Measurements from ENCODE around the gene PSD.

Gene PSD

GRCh38 chr10:102403115-102403514, 15.5 kb downstream of the PSD start:
- Histone ChIP-seq H3K4me2 (ENCODE audit: low read length) (no peak overlapping the region), H3K27ac (ENCODE audit: low read depth, low read length) (no peak overlapping the region), H3K4me1 (ENCODE audit: control insufficient read depth, low read length) (peaks cover 19% of the 10 kb centered on the region), H3K9me3 (ENCODE audit: control insufficient read depth, insufficient read depth, low read length) (no peaks in the 10 kb centered on the region), H3K4me3 (ENCODE audit: low read length) (no peak overlapping the region), H4K20me1 (ENCODE audit: control insufficient read depth, insufficient read depth, low read depth, low read length) (0 out of 2 replicates have a peak, but pooled peaks cover 4% of the 10 kb centered on the region), H3K36me3 (ENCODE audit: control insufficient read depth, low read length) (peaks cover 3% of the 10 kb centered on the region; the same call in 1 of the 2 replicates), H3K79me2 (ENCODE audit: control insufficient read depth, low read length) (no peaks in the 10 kb centered on the region), H3F3A (ENCODE audit: control insufficient read depth, insufficient read depth) (no peaks in the 10 kb centered on the region), H3K9me2 (replicated peaks; ENCODE audit: control insufficient read depth, low read length) (no peaks in the 10 kb centered on the region), H3K27me3 (ENCODE audit: control insufficient read depth, low read length) (peaks cover 11% of the 10 kb centered on the region)
- no peak for TF ChIP-seq CTCF (IDR thresholded peaks at IDR 0.05; ENCODE audit: low read depth, low read length, poor library complexity, severe bottlenecking)

GRCh38 chr10:102402512-102402896, 16.1 kb downstream of the PSD start:
- TF ChIP-seq EZH2phosphoT487 (IDR thresholded peaks at IDR 0.05; ENCODE audit: borderline replicate concordance, low read length): no peak
- TF ChIP-seq CTCF (IDR thresholded peaks at IDR 0.05; ENCODE audit: low read depth, low read length, poor library complexity, severe bottlenecking): no peak
- Histone ChIP-seq H3K4me1 (ENCODE audit: control insufficient read depth, low read length) (peaks cover 19% of the 10 kb centered on the region), H3K27ac (ENCODE audit: low read depth, low read length) (no peak overlapping the region), H3K79me2 (ENCODE audit: control insufficient read depth, low read length) (no peaks in the 10 kb centered on the region), H3K9me3 (ENCODE audit: control insufficient read depth, insufficient read depth, low read length) (no peaks in the 10 kb centered on the region), H3K4me3 (ENCODE audit: low read length) (no peak overlapping the region), H3K9me2 (replicated peaks; ENCODE audit: control insufficient read depth, low read length) (no peaks in the 10 kb centered on the region), H3K27me3 (ENCODE audit: control insufficient read depth, low read length) (peaks cover 5% of the 10 kb centered on the region), H3F3A (ENCODE audit: control insufficient read depth, insufficient read depth) (0 out of 2 replicates have a peak, but pooled peaks cover 2% of the 10 kb centered on the region), H3K4me2 (ENCODE audit: low read length) (no peak overlapping the region), H3K36me3 (ENCODE audit: control insufficient read depth, low read length) (peaks cover 3% of the 10 kb centered on the region; the same call in 1 of the 2 replicates), H4K20me1 (ENCODE audit: control insufficient read depth, insufficient read depth, low read depth, low read length) (0 out of 2 replicates have a peak, but pooled peaks cover 4% of the 10 kb centered on the region)

- H3K9me3 ChIP-seq (ENCODE audit: control insufficient read depth, insufficient read depth, low read length): no peaks in the 10 kb centered on the region
- no peak overlapping the region for H3K4me3 ChIP-seq (ENCODE audit: low read length)
- H3F3A ChIP-seq (ENCODE audit: control insufficient read depth, insufficient read depth): 0 out of 2 replicates have a peak, but pooled peaks cover 2% of the 10 kb centered on the region
- no peak overlapping the region for H3K4me2 ChIP-seq (ENCODE audit: low read length)
- H3K4me1 ChIP-seq (ENCODE audit: control insufficient read depth, low read length): peaks cover 19% of the 10 kb centered on the region
- 0 out of 2 replicates have a peak, but pooled peaks cover 4% of the 10 kb centered on the region for H4K20me1 ChIP-seq (ENCODE audit: control insufficient read depth, insufficient read depth, low read depth, low read length)
- H3K27ac ChIP-seq (ENCODE audit: low read depth, low read length): no peak overlapping the region
- H3K27me3 ChIP-seq (ENCODE audit: control insufficient read depth, low read length): peaks cover 3% of the 10 kb centered on the region; the same call in 1 of the 2 replicates
- no peaks in the 10 kb centered on the region for H3K9me2 ChIP-seq (replicated peaks; ENCODE audit: control insufficient read depth, low read length)
- no peaks in the 10 kb centered on the region for H3K79me2 ChIP-seq (ENCODE audit: control insufficient read depth, low read length)
- H3K36me3 ChIP-seq (ENCODE audit: control insufficient read depth, low read length): peaks cover 4% of the 10 kb centered on the region; the same call in 1 of the 2 replicates
- TF ChIP-seq CTCF (IDR thresholded peaks at IDR 0.05; ENCODE audit: low read depth, low read length, poor library complexity, severe bottlenecking) (no peak), EZH2phosphoT487 (IDR thresholded peaks at IDR 0.05; ENCODE audit: borderline replicate concordance, low read length) (no peak)
These were observed 16.7 kb downstream of the PSD start for GRCh38 chr10:102401735-102402511.

Data from DOHH2 (cell line).